Epithelial cell of prostate (primary cell): ENCODE data around the gene SPDYE6.
"Not testable (repeated sequence)": the region's sequence is repeated elsewhere in the genome, so short reads cannot be mapped to it uniquely, and the experiment has no call there.

Experiments
- DNase-seq: peaks from one replicate; pipeline ENCODE4 v3.0.0-alpha.2; 2011; ENCODE audit warnings: low read depth, low spot score
- H3K27ac ChIP-seq: fragments of 450-650 bp; 2 replicates; pipeline ENCODE4 v1.5.1; 2017; ENCODE audit warnings: mild to moderate bottlenecking

Gene SPDYE6

DNA sequence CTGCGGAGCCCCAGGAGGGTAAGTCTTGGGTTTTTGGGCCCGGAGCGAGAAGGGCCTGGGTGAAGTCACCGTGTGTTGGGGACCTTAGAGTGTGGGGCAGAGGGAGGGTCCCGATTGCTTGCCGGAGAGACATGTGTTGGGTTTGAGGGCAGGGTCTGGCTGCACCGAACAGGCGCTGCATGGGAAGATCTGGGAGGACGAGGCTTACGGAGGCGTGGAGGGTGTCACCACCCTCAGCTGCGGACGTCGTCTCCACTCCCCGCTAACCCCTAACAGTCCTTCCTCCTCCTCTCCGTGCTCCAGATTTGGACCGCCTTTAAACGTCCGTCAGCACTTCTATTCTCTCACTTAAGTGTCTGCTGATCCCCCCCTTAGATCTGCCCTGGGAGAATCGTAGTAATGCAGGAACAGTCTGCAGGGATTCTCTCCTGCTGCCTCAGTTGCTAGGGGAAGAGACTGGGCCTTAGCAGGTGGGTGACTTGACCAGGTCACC lies 8.2 kb upstream of the SPDYE6 start:
- H3K27ac ChIP-seq = peak overlapping the region; percentile 56
- DNase-seq = not testable (repeated sequence)

GRCh38 chr7:102363549-102364393 lies 7.5 kb upstream of the SPDYE6 start:
- H3K27ac ChIP-seq = peak overlapping the region; percentile 56
- DNase-seq = peak; percentile 95

DNA sequence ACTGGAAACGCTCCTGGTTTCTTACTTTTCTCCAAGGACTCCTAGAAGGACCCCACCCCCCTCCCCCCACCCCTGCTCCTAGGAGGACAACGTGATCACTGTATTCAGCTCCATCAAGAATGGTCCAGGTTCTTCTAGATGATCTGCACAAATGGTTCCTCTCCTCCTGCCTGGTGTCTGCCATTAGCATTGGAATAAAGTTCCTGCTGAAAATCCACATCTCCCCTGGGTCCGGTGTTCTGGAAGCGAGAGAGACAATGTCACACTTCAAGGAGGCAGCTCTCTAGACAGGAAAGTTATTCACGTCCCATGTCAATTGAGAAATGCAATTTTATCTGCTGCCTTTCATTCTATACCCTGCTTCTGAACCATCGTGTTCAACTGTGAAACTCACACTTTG lies 9.3 kb downstream of the SPDYE6 start:
- not testable (repeated sequence) for DNase-seq

GRCh38 chr7:102340599-102341368 lies 15.5 kb downstream of the SPDYE6 start:
- not testable (repeated sequence) for H3K27ac ChIP-seq, DNase-seq

More for the DNA sequence above, 9.3 kb downstream of the SPDYE6 start:
- H3K27ac ChIP-seq = not testable (repeated sequence)

DNA sequence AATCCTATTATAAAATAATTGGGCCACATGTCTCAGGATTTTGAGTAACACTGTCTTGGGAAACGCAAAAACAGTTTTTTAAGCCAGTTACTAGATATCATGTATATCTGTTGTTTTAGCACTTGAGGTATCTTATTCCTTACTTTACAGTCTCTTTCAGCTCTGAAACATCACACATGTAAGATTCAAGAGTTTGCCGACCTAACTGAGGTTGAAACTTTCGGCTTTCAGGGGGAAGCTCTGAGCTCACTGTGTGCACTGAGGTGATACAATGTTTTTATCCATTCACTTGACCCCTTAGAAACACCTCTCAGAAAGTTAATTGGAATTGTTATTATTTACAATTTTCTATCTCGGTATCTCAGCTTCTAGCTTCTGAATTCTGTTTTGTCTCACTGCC lies 18.8 kb downstream of the SPDYE6 start:
- not testable (repeated sequence) for H3K27ac ChIP-seq, DNase-seq

DNA sequence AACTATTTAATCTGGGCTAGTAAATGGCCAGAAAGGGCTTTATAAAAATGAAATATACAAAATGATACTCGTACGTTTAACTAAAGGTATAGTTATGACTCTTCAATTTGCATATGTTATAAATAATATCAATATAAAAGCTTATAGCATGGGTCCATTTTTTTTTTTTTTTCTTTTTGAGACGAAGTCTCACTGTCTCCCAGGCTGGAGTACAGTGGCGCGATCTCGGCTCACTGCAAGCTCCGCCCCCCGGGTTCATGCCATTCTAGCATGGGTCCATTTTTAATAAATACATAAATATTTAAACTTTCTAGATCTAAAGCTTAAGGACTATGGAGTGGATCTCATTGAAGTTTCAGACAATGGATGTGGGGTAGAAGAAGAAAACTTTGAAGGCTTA lies 19.2 kb downstream of the SPDYE6 start:
- H3K27ac ChIP-seq, DNase-seq: not testable (repeated sequence)

- H3K27ac ChIP-seq, DNase-seq: not testable (repeated sequence)
Measured at GRCh38 chr7:102335574-102335973, 20.7 kb downstream of the SPDYE6 start.

DNA sequence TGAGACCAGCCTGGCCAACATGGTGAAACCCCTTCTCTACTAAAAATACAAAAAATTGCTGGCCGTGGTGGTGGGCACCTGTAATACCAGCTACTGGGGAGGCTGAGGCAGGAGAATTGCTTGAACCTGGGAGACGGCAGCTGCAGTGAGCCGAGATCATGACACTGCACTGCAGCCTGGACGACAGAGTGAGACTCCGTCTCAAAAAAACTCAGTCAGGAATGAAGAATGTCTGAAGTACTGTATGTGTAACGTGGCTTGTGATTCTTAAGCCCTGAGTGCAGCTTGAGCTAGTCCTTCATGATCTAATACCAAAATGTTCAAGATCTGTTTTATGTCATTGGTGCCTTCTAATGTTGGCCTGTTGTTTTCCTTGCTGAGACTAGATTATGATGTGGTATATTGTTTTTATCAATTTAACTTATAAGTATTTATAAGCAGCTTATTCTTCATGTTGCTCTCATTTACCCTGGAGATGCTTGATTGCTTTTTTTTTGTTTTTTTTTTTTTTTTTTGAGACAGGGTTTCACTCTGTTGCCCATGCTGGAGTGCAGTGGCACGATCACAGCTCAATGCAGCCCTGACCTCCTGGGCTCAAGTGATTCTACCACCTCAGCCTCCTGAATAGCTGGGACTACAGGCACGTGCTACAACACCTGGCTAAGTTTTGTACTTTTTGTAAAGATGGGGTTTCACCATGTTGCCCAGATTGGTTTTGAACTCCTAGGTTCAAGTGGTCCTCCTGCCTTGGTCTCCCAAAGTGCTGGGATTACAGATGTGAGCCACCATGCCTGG lies 25.4 kb downstream of the SPDYE6 start:
- H3K27ac ChIP-seq, DNase-seq: not testable (repeated sequence)

- DNase-seq, H3K27ac ChIP-seq: not testable (repeated sequence)
Measured at GRCh38 chr7:102329366-102329765, 26.9 kb downstream of the SPDYE6 start.

GRCh38 chr7:102328863-102329262 lies 27.4 kb downstream of the SPDYE6 start:
- not testable (repeated sequence) for DNase-seq, H3K27ac ChIP-seq

- H3K27ac ChIP-seq, DNase-seq: not testable (repeated sequence)
Measured at GRCh38 chr7:102327183-102327582, 29.1 kb downstream of the SPDYE6 start.

DNA sequence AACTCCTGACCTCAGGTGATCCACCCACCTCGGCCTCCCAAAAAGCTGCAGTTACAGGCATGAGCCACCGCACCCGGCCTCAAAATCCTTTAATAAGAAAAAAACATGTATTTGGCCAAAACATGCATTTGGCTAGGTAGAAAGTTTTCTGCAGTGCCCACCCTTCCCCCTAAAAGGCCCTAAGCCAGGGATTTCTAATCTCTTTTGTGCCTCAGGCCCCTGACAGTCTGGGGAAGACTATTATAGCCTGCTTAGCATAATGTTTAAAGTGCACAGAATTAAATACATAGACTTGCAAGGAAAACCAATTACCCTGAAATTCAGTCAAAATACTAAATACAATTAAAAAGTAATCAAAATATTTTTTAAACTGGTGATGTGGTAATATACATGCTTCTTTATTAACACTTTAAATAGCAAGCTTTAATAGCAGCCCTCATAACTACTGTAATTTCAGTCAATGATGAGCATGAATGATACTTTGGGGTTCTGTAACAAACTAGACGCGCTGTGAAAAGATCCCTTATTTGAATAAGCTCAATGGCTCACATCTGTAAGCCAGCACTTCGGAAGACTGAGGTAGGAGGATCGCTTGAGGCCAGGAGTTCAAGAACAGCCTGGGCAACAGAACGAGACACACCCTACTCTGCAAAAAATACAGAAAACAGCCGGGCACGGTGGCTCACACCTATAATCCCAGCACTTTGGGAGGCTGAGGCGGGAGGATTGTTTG lies 29.9 kb downstream of the SPDYE6 start:
- H3K27ac ChIP-seq = no peak overlapping the region
- no peak for DNase-seq

DNA sequence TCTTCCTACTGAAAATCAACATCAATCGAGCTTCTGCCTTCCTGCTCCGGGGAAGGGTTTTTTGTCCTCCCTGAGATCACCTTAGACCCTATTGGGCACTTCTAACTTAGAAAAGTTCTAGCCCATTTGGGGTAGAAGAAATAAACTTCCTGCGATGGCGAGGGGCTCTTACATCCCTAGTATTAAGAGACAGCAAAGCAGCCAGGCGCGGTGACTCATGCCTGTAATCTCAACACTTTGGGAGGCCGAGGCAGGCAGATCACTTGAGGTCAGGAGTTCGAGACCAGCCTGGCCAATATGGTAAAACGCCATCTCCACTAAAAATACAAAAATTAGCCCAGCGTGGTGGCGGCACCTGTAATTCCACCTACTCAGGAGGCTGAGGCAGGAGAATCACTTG lies 31.1 kb downstream of the SPDYE6 start:
- DNase-seq, H3K27ac ChIP-seq: not testable (repeated sequence)

DNA sequence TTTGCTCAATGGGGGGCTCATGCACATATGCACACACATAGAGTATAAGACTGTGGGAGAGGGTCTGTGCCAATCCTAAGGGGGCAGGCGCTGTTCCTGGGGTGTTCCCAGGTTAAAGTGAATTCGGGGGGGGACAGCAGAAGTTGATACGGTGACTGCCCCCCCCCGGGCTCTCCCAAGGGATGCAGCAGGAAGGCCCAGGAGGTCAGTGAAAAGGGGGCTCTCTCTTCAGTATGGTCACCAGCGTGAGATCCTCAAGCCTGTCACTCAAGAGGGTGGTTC lies 32.4 kb downstream of the SPDYE6 start:
- H3K27ac ChIP-seq = no peak overlapping the region
- no peak for DNase-seq

DNA sequence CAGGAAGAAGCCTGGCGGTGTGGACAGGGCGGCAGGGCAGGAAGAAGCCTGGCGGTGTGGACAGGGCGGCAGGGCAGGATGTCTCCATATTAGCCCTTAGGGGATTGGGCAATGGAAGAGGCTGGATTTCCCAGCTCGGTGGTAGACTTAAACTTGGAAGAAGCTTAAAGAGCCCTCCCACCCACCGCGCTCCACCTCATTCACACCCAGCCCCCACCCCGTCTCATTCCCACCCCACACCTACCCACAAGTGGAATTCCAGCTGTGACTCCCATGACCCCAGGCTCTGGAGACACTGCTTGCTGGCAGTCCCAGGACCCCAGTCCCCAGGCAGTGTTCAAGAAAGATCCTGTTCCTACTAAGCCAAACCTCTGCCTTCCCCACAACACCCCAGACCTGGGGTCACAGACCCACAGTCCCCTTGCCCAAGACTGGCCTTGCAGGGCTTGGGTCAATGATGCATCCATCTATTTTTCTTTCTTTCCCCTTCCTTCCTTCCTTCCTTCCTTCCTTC lies 34.0 kb downstream of the SPDYE6 start:
- DNase-seq = no peak
- H3K27ac ChIP-seq = no peak overlapping the region

- no peak for DNase-seq
Measured at GRCh38 chr7:102321351-102322201, 34.7 kb downstream of the SPDYE6 start.

GRCh38 chr7:102320601-102321350 lies 35.5 kb downstream of the SPDYE6 start:
- no peak overlapping the region for H3K27ac ChIP-seq
- DNase-seq = no peak

More at GRCh38 chr7:102321351-102322201, 34.7 kb downstream of the SPDYE6 start:
- no peak overlapping the region for H3K27ac ChIP-seq

DNA sequence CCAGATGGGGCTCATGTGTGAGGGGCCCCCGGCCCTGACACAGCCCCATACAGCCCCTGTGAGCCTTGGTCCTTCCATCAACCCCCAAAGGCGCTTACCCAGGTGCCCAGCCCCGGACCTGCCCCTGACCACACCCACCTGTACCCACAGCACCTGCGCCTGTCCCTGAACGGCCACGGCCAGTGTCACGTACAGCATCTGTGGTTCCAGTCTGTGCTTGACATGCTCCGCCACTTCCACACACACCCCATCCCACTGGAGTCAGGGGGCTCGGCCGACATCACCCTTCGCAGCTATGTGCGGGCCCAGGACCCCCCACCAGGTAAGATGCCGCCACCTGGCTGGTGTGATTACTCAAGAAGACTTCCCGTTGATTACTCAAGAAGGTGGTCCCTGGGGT lies 36.1 kb downstream of the SPDYE6 start:
- DNase-seq = no peak
- no peak overlapping the region for H3K27ac ChIP-seq
